Activated CD4-positive, alpha-beta T cell treated with anti-CD3 and anti-CD28 coated beads, Interleukin-2, Interleukin-4, amounts not matched to agents 100 ng/mL and 50 ng/mL, durations not matched to agents 16 hours and 8 hours (primary cell): ENCODE results near the gene C4orf51.
A peak's percentile ranks its signal among the peaks of the same experiment; 100 is the strongest.

Source experiments
- DNase-seq: peaks from one replicate; pipeline ENCODE4 v3.0.0-alpha.2; 2020; ENCODE audit warnings: low spot score

Gene C4orf51

GRCh38 chr4:145709843-145710242, 29.9 kb downstream of the C4orf51 start:
- DNase-seq = peak; percentile 80

- no peak for DNase-seq
These were observed 36.3 kb downstream of the C4orf51 start for GRCh38 chr4:145716200-145716599.

GRCh38 chr4:145716661-145717200, 36.8 kb downstream of the C4orf51 start:
- DNase-seq = no peak

- peak; percentile 52 for DNase-seq
These were observed 40.0 kb downstream of the C4orf51 start for GRCh38 chr4:145719752-145720624.

- no peak for DNase-seq
These were observed 40.7 kb downstream of the C4orf51 start for GRCh38 chr4:145720656-145721055.

- no peak for DNase-seq
These were observed 42.6 kb downstream of the C4orf51 start for GRCh38 chr4:145722561-145722960.

GRCh38 chr4:145723336-145723735, 43.4 kb downstream of the C4orf51 start:
- DNase-seq = no peak

GRCh38 chr4:145730026-145730425, 50.1 kb downstream of the C4orf51 start:
- DNase-seq = no peak

GRCh38 chr4:145731028-145731427, 51.1 kb downstream of the C4orf51 start:
- DNase-seq = no peak

GRCh38 chr4:145732001-145732815, 52.3 kb downstream of the C4orf51 start:
- no peak for DNase-seq

GRCh38 chr4:145732895-145733880, 53.2 kb downstream of the C4orf51 start:
- peak; percentile 86 for DNase-seq

GRCh38 chr4:145734031-145734430, 54.1 kb downstream of the C4orf51 start:
- no peak for DNase-seq

- peak; percentile 62 for DNase-seq
These were observed 54.8 kb downstream of the C4orf51 start for GRCh38 chr4:145734576-145735346.

GRCh38 chr4:145735347-145735675, 55.4 kb downstream of the C4orf51 start:
- no peak for DNase-seq

- no peak for DNase-seq
These were observed 55.9 kb downstream of the C4orf51 start for GRCh38 chr4:145735827-145736226.

- no peak for DNase-seq
These were observed 56.4 kb downstream of the C4orf51 start for GRCh38 chr4:145736241-145736831.

- no peak for DNase-seq
These were observed 59.9 kb downstream of the C4orf51 start for GRCh38 chr4:145739845-145740244.

GRCh38 chr4:145740806-145741205, 60.9 kb downstream of the C4orf51 start:
- DNase-seq = no peak

- DNase-seq = no peak
These were observed 63.7 kb downstream of the C4orf51 start for GRCh38 chr4:145743641-145744040.

- DNase-seq = no peak
These were observed 75.9 kb downstream of the C4orf51 start for GRCh38 chr4:145755802-145756201.
